HL-60/S4 treated with phorbol 12-myristate 13-acetate at 8.2 ng/mL for 4 days and 3 days (cell line): ENCODE data around the gene SP1.
"Not testable (repeated sequence)": the region's sequence is repeated elsewhere in the genome, so short reads cannot be mapped to it uniquely, and the experiment has no call there.

Experiments used
- in situ Hi-C: fragments of 300-500 bp; cut with MboI; formaldehyde crosslinking; loops from 2 replicates; pipeline ENCODE4 v1.15.0; 2022; ENCODE audit warnings: low sequenced_read_pairs

The SP1 gene

GRCh38 chr12:53380104-53380793, at the start of gene SP1:
SP1 (plus strand) TSS chr12:53380176; CDS start chr12:53380292, 116 bp downstream.
- in situ Hi-C loops, result no loop called here

GRCh38 chr12:53330671-53331070, 49.3 kb upstream of the SP1 start:
- in situ Hi-C loops, result no loop called here

- in situ Hi-C loops, result not testable (repeated sequence)
Measured at GRCh38 chr12:53332339-53332738, 47.6 kb upstream of the SP1 start.

GRCh38 chr12:53332744-53333143, 47.2 kb upstream of the SP1 start:
- in situ Hi-C loops, result no loop called here

- in situ Hi-C loops, result no loop called here
Measured at GRCh38 chr12:53333289-53333688, 46.7 kb upstream of the SP1 start.

GRCh38 chr12:53333845-53334244, 46.1 kb upstream of the SP1 start:
- in situ Hi-C loops, result no loop called here

GRCh38 chr12:53334822-53335221, 45.2 kb upstream of the SP1 start:
- in situ Hi-C loops, result no loop called here

GRCh38 chr12:53336181-53336681, 43.7 kb upstream of the SP1 start, which contains the start of gene SP7:
SP7 (minus strand) TSS chr12:53336354; CDS start chr12:53335646, 708 bp downstream.
- in situ Hi-C loops, result no loop called here

GRCh38 chr12:53338017-53338416, 42.0 kb upstream of the SP1 start:
- in situ Hi-C loops, result no loop called here

GRCh38 chr12:53338916-53339315, 41.1 kb upstream of the SP1 start:
- in situ Hi-C loops, result no loop called here

- in situ Hi-C loops, result no loop called here
Measured at GRCh38 chr12:53340398-53340797, 39.6 kb upstream of the SP1 start.

- in situ Hi-C loops, result no loop called here
Measured at GRCh38 chr12:53343449-53343848, 36.5 kb upstream of the SP1 start.

GRCh38 chr12:53343969-53344368, 36.0 kb upstream of the SP1 start:
- in situ Hi-C loops, result no loop called here

GRCh38 chr12:53344487-53344823, 35.5 kb upstream of the SP1 start:
- in situ Hi-C loops, result no loop called here

GRCh38 chr12:53344824-53345485, 35.0 kb upstream of the SP1 start:
- in situ Hi-C loops, result no loop called here

GRCh38 chr12:53345486-53346188, 34.3 kb upstream of the SP1 start:
- in situ Hi-C loops, result no loop called here

- in situ Hi-C loops, result no loop called here
Measured at GRCh38 chr12:53346491-53346890, 33.5 kb upstream of the SP1 start.

GRCh38 chr12:53347905-53348304, 32.1 kb upstream of the SP1 start:
- in situ Hi-C loops, result no loop called here

- in situ Hi-C loops, result loop anchor here (10.0 kb wide), 1 partner anchor 72 kb away; the partner anchor contains the start of gene AMHR2
Measured at GRCh38 chr12:53352331-53353256, 27.4 kb upstream of the SP1 start.

- in situ Hi-C loops, result loop anchor here (10.0 kb wide), 1 partner anchor 72 kb away; the partner anchor contains the start of gene AMHR2
Measured at GRCh38 chr12:53353257-53353655, 26.7 kb upstream of the SP1 start.
